IMR-90 (cell line): ENCODE data around the gene ANKRD31. TPM values are rescaled to one million over a fixed set of nuclear protein-coding genes. Genes with fewer than 3 reads are reported as not detected.

Experiments used
- ATAC-seq: fragments of 200-7000 bp; cut with Tn5 transposase; 2 replicates; pipeline ENCODE4 v1.9.1; 2020; ENCODE audit warnings: low read depth, mild to moderate bottlenecking, moderate library complexity
- BruUV-seq: library from RNA; stranded (reverse); fragments of 400-500 nt; replicated peaks from 2 replicates; lab custom pipeline; 2021; lab: Mats Ljungman, UMichigan
- CTCF ChIA-PET: fragments of 300-600 bp; formaldehyde crosslinking; extraction: SDS; loops from one replicate; lab custom pipeline; 2021; ENCODE audit warnings: antibody characterized with exemption; lab: Yijun Ruan, JAX
- POLR2A ChIA-PET: fragments of 300-600 bp; sonication (Branson Sonifier 250); formaldehyde crosslinking; loops from one replicate; lab custom pipeline; 2022; ENCODE audit warnings: antibody characterized with exemption; ENCODE audit not compliant: unreplicated experiment; lab: Charles Lee
- DNase-seq: peaks from one replicate; pipeline ENCODE4 v3.0.0; 2013
- H2AFZ ChIP-seq: replicated peaks from 2 replicates; pipeline ENCODE3; 2013; ENCODE audit warnings: low read length, mild to moderate bottlenecking; ENCODE audit not compliant: poor library complexity
- H2AK5ac ChIP-seq: 2 replicates; pipeline ENCODE4 v1.6.1; 2013; ENCODE audit warnings: low read depth, low read length, inconsistent platforms
- H2AK9ac ChIP-seq: replicated peaks from 2 replicates; pipeline ENCODE3; 2013; ENCODE audit warnings: mild to moderate bottlenecking, low read depth, low read length, moderate library complexity; ENCODE audit not compliant: poor library complexity
- H2BK120ac ChIP-seq: 2 replicates; pipeline ENCODE4 v1.6.1; 2013; ENCODE audit warnings: low read depth, low read length, inconsistent platforms
- H2BK15ac ChIP-seq: 3 replicates; pipeline ENCODE4 v1.6.1; 2013; ENCODE audit warnings: low read depth, low read length, inconsistent platforms
- H2BK20ac ChIP-seq: 2 replicates; pipeline ENCODE4 v1.6.1; 2013; ENCODE audit warnings: low read depth, mild to moderate bottlenecking, inconsistent platforms, low read length, moderate library complexity
- H2BK5ac ChIP-seq: 2 replicates; pipeline ENCODE4 v1.6.1; 2013; ENCODE audit warnings: mild to moderate bottlenecking, low read depth, low read length, inconsistent platforms; ENCODE audit not compliant: poor library complexity, severe bottlenecking
- H3K14ac ChIP-seq: replicated peaks from 2 replicates; pipeline ENCODE4 v1.6.1; 2013; ENCODE audit warnings: low read depth, low read length, inconsistent platforms
- H3K18ac ChIP-seq: 2 replicates; pipeline ENCODE4 v1.6.1; 2013; ENCODE audit warnings: low read depth, low read length, control low read depth
- H3K23ac ChIP-seq: 2 replicates; pipeline ENCODE4 v1.6.1; 2013; ENCODE audit warnings: low read depth, low read length, inconsistent platforms
- H3K27ac ChIP-seq: 2 replicates; pipeline ENCODE4 v1.5.1; 2013; ENCODE audit warnings: mild to moderate bottlenecking, control low read depth, low read length; ENCODE audit not compliant: insufficient read depth
- H3K27me3 ChIP-seq: 2 replicates; pipeline ENCODE4 v1.6.1; 2013; ENCODE audit warnings: low read length; ENCODE audit not compliant: control insufficient read depth, insufficient read depth
- H3K36me3 ChIP-seq: 2 replicates; pipeline ENCODE4 v1.6.1; 2013; ENCODE audit warnings: low read length, mixed read lengths; ENCODE audit not compliant: control insufficient read depth, insufficient read depth
- H3K4ac ChIP-seq: 2 replicates; pipeline ENCODE4 v1.6.1; 2013; ENCODE audit warnings: low read depth, low read length, inconsistent platforms
- H3K4me1 ChIP-seq: 2 replicates; pipeline ENCODE4 v1.6.1; 2013; ENCODE audit warnings: low read length, mixed read lengths; ENCODE audit not compliant: control insufficient read depth, insufficient read depth
- H3K4me2 ChIP-seq: 2 replicates; pipeline ENCODE4 v1.6.1; 2013; ENCODE audit warnings: low read depth, mild to moderate bottlenecking, control low read depth, low read length, moderate library complexity
- H3K4me3 ChIP-seq: 2 replicates; pipeline ENCODE4 v1.5.1; 2013; ENCODE audit warnings: low read depth, mild to moderate bottlenecking, control low read depth, low read length, moderate library complexity; ENCODE audit not compliant: insufficient read depth
- H3K56ac ChIP-seq: 2 replicates; pipeline ENCODE4 v1.6.1; 2013; ENCODE audit warnings: low read length, inconsistent platforms; ENCODE audit not compliant: insufficient read depth; ENCODE audit errors: extremely low read depth
- H3K79me1 ChIP-seq, 2 experiments: 2 replicates each; pipeline ENCODE4 v1.6.1; 2013; ENCODE audit warnings: low read length in 2 of 2, inconsistent platforms in 1 of 2, low read depth in 1 of 2
- H3K9ac ChIP-seq: 2 replicates; pipeline ENCODE4 v1.6.1; 2013; ENCODE audit warnings: low read depth, low read length, control low read depth
- H3K9me1 ChIP-seq: 2 replicates; pipeline ENCODE4 v1.6.1; 2013; ENCODE audit warnings: low read length, inconsistent platforms; ENCODE audit not compliant: insufficient read depth
- H3K9me3 ChIP-seq: 2 replicates; pipeline ENCODE4 v1.6.1; 2013; ENCODE audit warnings: low read length; ENCODE audit not compliant: control insufficient read depth, insufficient read depth
- H4K20me1 ChIP-seq: 2 replicates; pipeline ENCODE4 v1.6.1; 2013; ENCODE audit warnings: low read length, inconsistent platforms; ENCODE audit not compliant: insufficient read depth
- H4K5ac ChIP-seq: 2 replicates; pipeline ENCODE4 v1.6.1; 2013; ENCODE audit warnings: mild to moderate bottlenecking, low read depth, low read length, control low read depth
- H4K8ac ChIP-seq, 2 experiments: 2 replicates each; pipeline ENCODE4 v1.6.1; 2013; ENCODE audit warnings: low read depth in 2 of 2, low read length in 2 of 2, control low read depth in 1 of 2, inconsistent platforms in 1 of 2
- H4K91ac ChIP-seq: 2 replicates; pipeline ENCODE4 v1.6.1; 2013; ENCODE audit warnings: low read depth, low read length, inconsistent platforms; ENCODE audit not compliant: insufficient read depth
- CHD1 ChIP-seq: IDR thresholded peaks from 2 replicates; pipeline ENCODE4 v1.6.1; 2012; ENCODE audit warnings: low read depth, low read length, improper control_type of control experiment
- MAZ ChIP-seq: IDR thresholded peaks from 2 replicates; pipeline ENCODE4 v1.6.1; 2012; ENCODE audit warnings: low read depth, mild to moderate bottlenecking, low read length, improper control_type of control experiment, moderate library complexity, borderline replicate concordance
- NFE2L2 ChIP-seq: fragments of 150-350 bp; IDR thresholded peaks from 2 replicates; pipeline ENCODE4 v1.6.1; 2016; ENCODE audit warnings: low read depth, mild to moderate bottlenecking, low read length
- RAD21 ChIP-seq: IDR thresholded peaks from 2 replicates; pipeline ENCODE4 v1.6.1; 2012; ENCODE audit warnings: low read length, improper control_type of control experiment
- RCOR1 ChIP-seq: IDR thresholded peaks from 2 replicates; pipeline ENCODE4 v1.6.1; 2012; ENCODE audit warnings: mild to moderate bottlenecking, low read length, improper control_type of control experiment; ENCODE audit not compliant: insufficient replicate concordance
- SMC3 ChIP-seq: fragments of 150-350 bp; IDR thresholded peaks from 2 replicates; pipeline ENCODE4 v1.6.1; 2016; ENCODE audit warnings: low read depth, mild to moderate bottlenecking, antibody characterized with exemption, low read length, moderate library complexity
- WGBS, 2 experiments: methylation state at CpG; one replicate each; pipeline versions ENCODE4 v1.1.5 to v1.1.7; 2013; ENCODE audit warnings: missing lambda C conversion rate in 2 of 2; ENCODE audit not compliant: insufficient read length in 1 of 2; ENCODE audit errors: extremely low coverage in 2 of 2; 5-methylcytosine and 5-hydroxymethylcytosine counted together
- dilution Hi-C: fragments of 300-500 bp; cut with HindIII; formaldehyde crosslinking; loops from one replicate; pipeline ENCODE4 v1.14.3; 2018; ENCODE audit warnings: low sequenced_read_pairs; ENCODE audit not compliant: unreplicated experiment
- in situ Hi-C: fragments of 300-500 bp; cut with MboI; formaldehyde crosslinking; loops from 3 replicates; pipeline ENCODE4 v1.14.3; 2019; ENCODE audit warnings: low sequenced_read_pairs, inconsistent platforms, mixed read lengths
- intact Hi-C: fragments of 100-400 bp; cut with micrococcal nuclease; formaldehyde crosslinking; loops from 2 replicates; pipeline ENCODE4 v1.10.0; 2022
- polyA plus RNA-seq, 3 experiments: library from polyadenylated mRNA; depleted of rRNA; stranded (reverse); fragments of >200 nt; gene quantifications; 2 replicates each; pipeline ENCODE4 v1.2.3, GENCODE V29; 2012; ENCODE audit warnings: low replicate concordance in 1 of 3
- total RNA-seq: library from RNA; depleted of rRNA; stranded (reverse); fragments of >200 nt; gene quantifications from 2 replicates; pipeline ENCODE4 v1.2.3, GENCODE V29; 2012
- TF ChIP-seq, protein P1 (sequence below): conservative IDR thresholded peaks from 2 replicates; pipeline ENCODE4 v1.5.1; 2012; ENCODE audit warnings: mild to moderate bottlenecking, low read depth, low read length, improper control_type of control experiment

ANKRD31 gene
- total and polyA plus RNA-seq, 2 of the 4 experiments (the other 2 are of a cell fraction) = under 0.01 to 0.02 TPM

DNA sequence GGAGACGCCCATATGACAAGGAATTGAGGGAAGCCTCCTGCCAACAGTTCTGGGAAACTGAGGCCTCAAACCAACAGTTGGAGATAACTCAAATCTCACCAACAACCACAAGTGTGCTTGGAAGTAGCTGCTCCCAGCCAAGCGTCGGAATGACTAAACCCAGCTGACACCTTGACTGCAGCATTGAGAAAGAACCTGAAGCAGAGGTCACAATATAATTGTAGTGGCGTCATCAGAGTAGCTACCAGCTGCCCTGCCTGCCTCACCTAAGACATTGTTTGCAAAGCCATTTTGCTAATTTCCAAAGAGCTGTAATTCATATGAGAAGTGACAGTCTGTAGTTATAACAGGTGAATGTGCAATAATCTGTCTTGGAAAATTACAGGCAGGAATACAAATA is 40.8 kb upstream of the ANKRD31 start:
- H2BK20ac ChIP-seq = no peak overlapping the region
- H3K27ac ChIP-seq = no peak overlapping the region
- no peak overlapping the region for H2BK5ac ChIP-seq
- H4K20me1 ChIP-seq = no peaks in the 10 kb centered on the region
- no peak overlapping the region for H3K18ac ChIP-seq
- dilution Hi-C loops = no loop called here
- no peak overlapping the region for H2AK5ac ChIP-seq
- no peak overlapping the region for H3K9ac ChIP-seq
- no peak overlapping the region for H2BK120ac ChIP-seq
- no peak overlapping the region for H2AK9ac ChIP-seq
- POLR2A ChIA-PET = no interaction called here
- no peak overlapping the region for H3K56ac ChIP-seq
- H3K9me3 ChIP-seq = no peaks in the 10 kb centered on the region
- in situ Hi-C loops = no loop called here
- H3K4me3 ChIP-seq = no peak overlapping the region
- H3K27me3 ChIP-seq = peaks cover 4% of the 10 kb centered on the region
- DNase-seq = no peak
- no peak for ATAC-seq
- intact Hi-C loops = no loop called here
- CTCF ChIA-PET = no interaction called here
- no peak overlapping the region for H4K8ac ChIP-seq
- no peaks in the 10 kb centered on the region for H3K36me3 ChIP-seq
- no TSS peak for BruUV-seq
- H2AFZ ChIP-seq = no peak overlapping the region
- H3K4ac ChIP-seq = no peak overlapping the region
- H3K4me2 ChIP-seq = no peak overlapping the region
- no peaks in the 10 kb centered on the region for H3K4me1 ChIP-seq
- H4K91ac ChIP-seq = no peak overlapping the region
- H4K5ac ChIP-seq = no peak overlapping the region
- H3K14ac ChIP-seq = no peak overlapping the region
- no peak overlapping the region for H3K23ac ChIP-seq
- H2BK15ac ChIP-seq = no peak overlapping the region
- no peaks in the 10 kb centered on the region for H3K9me1 ChIP-seq
- no peak for TF ChIP-seq SMC3
- no peak for TF ChIP-seq NFE2L2
- no peak for TF ChIP-seq RCOR1
- no peak for TF ChIP-seq MAZ
- TF ChIP-seq, protein P1, sequence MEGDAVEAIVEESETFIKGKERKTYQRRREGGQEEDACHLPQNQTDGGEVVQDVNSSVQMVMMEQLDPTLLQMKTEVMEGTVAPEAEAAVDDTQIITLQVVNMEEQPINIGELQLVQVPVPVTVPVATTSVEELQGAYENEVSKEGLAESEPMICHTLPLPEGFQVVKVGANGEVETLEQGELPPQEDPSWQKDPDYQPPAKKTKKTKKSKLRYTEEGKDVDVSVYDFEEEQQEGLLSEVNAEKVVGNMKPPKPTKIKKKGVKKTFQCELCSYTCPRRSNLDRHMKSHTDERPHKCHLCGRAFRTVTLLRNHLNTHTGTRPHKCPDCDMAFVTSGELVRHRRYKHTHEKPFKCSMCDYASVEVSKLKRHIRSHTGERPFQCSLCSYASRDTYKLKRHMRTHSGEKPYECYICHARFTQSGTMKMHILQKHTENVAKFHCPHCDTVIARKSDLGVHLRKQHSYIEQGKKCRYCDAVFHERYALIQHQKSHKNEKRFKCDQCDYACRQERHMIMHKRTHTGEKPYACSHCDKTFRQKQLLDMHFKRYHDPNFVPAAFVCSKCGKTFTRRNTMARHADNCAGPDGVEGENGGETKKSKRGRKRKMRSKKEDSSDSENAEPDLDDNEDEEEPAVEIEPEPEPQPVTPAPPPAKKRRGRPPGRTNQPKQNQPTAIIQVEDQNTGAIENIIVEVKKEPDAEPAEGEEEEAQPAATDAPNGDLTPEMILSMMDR = no peak
- TF ChIP-seq RAD21 = no peak
- no peak for TF ChIP-seq CHD1
- no peaks in the 10 kb centered on the region for H3K79me1 ChIP-seq
- WGBS, 2 experiments = 60% methylated on average over 3 of the region's 4 CpGs; no CpG with 5 or more reads in 1 of the 2 experiments
